Posterior vena cava (tissue), 2 donors: Measurements from ENCODE around the gene ADNP2. TPM values are rescaled to one million over a fixed set of nuclear protein-coding genes. Genes with fewer than 3 reads are reported as not detected.
"Not testable (repeated sequence)": the region's sequence is repeated elsewhere in the genome, so short reads cannot be mapped to it uniquely, and the experiment has no call there.

ENCODE experiments used
- DNase-seq: peaks from one replicate; pipeline ENCODE4 v3.0.0-alpha.2; 2020; ENCODE audit warnings: low spot score
- intact Hi-C, 2 donors: fragments of 100-400 bp; cut with DNase I; formaldehyde crosslinking; loops; one replicate each; pipeline versions ENCODE4 v1.14.1 to v1.14.2; 2022 to 2023
- total RNA-seq, 2 donors: library from RNA; stranded (reverse); fragmentation: NEBNext Ultra II Directional; extraction: Animal tissue kit (Norgen Biotek cat#: 25700); gene quantifications; one replicate each; pipeline ENCODE4 v1.2.1, GENCODE V29; 2021
- donor health status: DM: yes; HTN: yes; CAD: no.
- donor health status: DM: yes; HTN: yes; CAD: no.

ADNP2 gene
- total RNA-seq, 2 donors from 2014 or later: 15.3 to 19.6 TPM

DNA sequence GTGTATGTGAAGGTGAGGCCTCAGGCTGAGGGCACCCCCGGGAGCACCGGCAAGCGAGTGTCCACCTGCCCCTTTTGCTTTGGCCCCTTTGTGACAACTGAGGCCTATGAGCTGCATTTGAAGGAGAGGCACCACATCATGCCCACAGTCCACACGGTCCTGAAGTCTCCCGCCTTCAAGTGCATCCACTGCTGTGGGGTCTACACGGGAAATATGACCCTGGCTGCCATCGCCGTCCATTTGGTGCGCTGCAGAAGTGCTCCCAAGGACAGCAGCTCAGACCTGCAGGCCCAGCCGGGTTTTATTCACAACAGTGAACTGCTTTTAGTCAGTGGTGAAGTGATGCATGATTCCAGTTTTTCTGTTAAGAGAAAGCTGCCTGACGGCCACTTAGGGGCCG lies 28.9 kb downstream of the ADNP2 start:
- intact Hi-C loops: no loop called here
- DNase-seq: peak; percentile 67

DNA sequence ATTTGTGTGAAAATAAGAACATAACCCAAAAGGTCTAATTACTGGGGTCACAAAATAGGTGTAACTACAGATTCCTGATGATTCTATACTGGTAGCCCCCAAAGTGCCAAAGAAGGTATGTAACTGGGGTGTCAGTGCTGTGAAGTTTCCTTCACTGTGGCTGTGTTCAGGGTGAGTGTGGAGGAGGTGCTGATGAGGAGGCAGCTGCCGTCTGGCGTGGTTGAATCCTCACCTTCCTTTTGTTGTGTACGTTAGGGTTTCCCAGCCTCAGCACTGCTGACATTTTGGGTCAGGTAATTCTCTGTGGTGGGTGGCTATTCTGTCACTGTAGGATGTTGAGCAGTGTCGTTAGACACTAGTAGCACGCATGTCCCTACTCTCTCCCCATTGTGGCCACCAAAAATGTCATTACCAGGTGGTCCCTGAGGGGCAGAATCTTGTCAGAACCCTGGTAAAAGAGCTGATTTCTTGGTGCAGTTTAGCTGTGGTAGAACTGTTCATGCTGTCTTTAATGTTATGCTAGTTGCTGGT lies 31.5 kb downstream of the ADNP2 start:
- DNase-seq: no peak

GRCh38 chr18:80143881-80144280 lies 34.8 kb downstream of the ADNP2 start:
- no peak for DNase-seq
- intact Hi-C loops: no loop called here

More for the DNA sequence above, 31.5 kb downstream of the ADNP2 start:
- intact Hi-C loops: no loop called here

DNA sequence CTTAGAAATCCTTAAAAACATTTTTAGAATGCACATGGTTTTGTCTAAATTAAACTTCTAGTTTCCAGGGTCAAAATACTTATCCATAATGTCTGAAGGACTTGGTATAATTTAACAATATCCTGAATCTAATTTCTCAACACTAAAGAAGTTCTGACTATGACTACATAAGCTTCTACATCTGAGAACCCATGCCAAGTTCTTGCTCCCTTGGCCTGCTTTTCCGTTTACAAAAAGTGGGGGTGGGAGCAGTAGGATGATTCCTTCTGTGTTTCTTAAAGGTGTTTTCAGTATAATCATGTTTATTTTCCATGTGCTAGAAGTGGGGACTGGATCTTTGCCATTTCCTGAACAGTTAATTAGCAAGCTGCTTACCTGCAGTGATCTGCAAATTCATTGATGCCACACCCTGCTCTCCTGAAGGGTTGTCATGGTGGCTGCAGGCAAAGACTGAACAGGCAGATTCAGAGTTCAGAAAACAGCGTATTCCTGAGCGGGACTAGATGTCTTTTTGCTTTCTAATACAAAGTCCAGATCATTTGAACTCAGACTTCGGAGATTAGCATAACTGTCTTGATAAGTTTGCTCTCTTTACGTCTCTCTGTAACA lies 36.2 kb downstream of the ADNP2 start:
- intact Hi-C loops: no loop called here

DNA sequence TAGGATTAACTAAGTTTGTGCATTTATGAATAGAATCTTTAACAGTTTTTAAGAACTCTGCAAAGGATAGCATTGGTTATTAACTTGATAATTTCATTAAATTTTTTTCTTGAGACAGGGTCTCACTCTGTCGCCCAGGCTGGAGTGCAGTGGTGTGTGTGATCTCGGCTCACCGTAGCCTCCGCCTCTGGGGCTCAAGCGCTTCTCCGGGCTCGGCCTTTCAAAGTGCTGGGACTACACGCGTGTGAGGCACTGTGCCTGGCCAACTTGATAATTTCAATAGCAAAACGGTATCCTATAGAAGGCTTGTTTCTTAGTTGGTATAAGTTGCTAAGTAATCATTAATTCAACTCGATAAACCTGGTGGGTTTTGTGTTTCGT lies 38.0 kb downstream of the ADNP2 start:
- no peak for DNase-seq
- intact Hi-C loops: no loop called here

More for the DNA sequence above, 36.2 kb downstream of the ADNP2 start:
- no peak for DNase-seq

DNA sequence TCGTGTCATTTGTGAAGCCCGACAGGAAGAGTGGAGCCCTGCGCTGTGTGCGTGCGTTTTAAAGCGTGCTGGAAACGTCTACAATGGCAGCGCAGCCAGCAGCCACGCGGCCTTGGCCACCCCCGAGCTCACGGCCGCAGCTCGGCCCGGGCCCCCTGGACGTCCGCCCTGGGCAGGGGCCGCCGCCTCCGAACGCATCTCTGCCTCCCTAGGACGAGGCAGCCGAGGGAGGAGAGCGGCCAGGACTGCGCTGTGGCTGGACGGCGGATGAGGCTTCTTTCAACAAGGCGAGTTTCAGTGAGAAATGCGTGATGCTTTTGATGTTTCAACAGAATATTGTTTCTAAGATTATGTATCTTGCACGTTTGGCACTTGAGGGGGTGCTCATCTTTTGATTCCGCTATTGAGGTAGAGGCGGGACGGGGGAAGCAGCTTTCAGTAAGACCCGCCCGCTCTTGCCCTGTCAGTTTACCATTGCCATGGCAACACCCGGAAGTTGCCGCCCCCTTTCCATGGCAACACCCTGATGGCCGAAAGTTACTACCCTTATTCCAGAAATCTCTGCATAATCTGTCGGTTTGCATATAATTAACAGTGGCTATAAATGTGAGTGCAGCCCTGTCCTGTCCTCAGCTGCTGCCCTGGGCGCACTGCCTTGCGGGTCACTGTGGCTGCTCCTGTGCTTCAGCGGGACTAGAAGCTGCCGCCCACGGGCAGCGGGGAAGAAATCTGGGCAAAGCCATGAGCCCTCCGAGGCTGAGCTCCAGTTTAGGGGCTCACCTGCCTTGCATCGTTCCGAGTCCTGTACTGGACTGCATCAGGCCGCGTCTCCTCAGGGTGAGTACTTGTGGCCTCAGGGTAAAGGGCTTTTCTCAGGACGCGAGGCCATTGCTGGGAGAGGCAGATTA lies 38.6 kb downstream of the ADNP2 start:
- DNase-seq: peak; percentile 96
- intact Hi-C loops: no loop called here

- no peak for DNase-seq
- intact Hi-C loops: no loop called here
Measured at GRCh38 chr18:80148326-80149199, 39.5 kb downstream of the ADNP2 start.

GRCh38 chr18:80149667-80150066 lies 40.6 kb downstream of the ADNP2 start:
- intact Hi-C loops: no loop called here

GRCh38 chr18:80154293-80154692 lies 45.2 kb downstream of the ADNP2 start:
- no peak for DNase-seq
- intact Hi-C loops: no loop called here

More at GRCh38 chr18:80149667-80150066, 40.6 kb downstream of the ADNP2 start:
- no peak for DNase-seq

DNA sequence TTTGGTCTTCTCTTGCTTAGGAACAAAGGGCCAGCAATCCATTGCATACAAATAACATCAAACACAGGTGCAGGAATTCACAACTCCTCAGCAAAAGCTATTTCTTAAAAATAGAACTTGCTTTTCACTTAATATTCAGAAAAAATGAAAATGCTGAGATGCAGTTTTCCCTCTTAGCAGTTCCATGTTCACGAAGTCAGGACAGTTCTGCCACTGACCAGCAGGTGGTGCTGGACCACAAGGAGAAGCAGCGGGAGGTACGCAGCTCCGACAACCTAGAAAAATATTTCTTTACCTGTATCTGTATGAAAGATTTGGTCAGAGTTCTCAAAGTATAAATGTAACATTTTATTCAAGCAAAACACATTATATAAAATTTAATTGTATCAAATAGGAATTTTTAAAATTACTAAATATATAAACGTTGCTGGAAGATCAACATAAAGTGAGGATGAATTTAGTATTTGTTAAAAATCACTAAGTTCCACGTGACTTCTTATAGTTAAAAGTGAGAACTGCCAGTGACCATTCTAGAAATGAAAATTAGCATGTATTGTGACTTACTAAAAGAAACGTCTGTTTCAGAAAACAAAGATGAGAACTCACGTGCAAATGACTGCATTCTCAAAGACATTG lies 48.8 kb downstream of the ADNP2 start:
- intact Hi-C loops: no loop called here
- DNase-seq: peak; percentile 91

DNA sequence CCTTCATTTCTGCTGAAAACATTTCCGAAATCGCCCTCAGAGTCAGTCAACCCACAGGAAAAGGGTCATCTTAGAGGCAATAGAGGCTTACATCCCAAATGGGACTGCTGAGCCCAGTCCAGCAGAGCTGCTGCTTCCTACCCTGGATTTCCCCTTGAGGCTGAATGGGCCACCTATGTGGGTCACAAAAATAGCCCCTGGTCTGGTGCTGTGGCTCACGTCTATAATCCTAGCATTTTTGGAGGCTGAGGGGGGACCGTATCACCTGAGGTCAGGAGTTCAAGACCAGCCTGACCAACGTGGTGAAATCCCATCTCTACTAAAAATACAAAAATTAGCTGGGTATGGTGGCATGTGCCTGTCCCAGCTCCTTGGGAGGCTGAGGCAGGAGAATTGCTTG lies 49.3 kb downstream of the ADNP2 start:
- intact Hi-C loops: no loop called here
- no peak for DNase-seq

- peak; percentile 79 for DNase-seq
- intact Hi-C loops: no loop called here
Measured at GRCh38 chr18:80159713-80160636, 50.9 kb downstream of the ADNP2 start.

DNA sequence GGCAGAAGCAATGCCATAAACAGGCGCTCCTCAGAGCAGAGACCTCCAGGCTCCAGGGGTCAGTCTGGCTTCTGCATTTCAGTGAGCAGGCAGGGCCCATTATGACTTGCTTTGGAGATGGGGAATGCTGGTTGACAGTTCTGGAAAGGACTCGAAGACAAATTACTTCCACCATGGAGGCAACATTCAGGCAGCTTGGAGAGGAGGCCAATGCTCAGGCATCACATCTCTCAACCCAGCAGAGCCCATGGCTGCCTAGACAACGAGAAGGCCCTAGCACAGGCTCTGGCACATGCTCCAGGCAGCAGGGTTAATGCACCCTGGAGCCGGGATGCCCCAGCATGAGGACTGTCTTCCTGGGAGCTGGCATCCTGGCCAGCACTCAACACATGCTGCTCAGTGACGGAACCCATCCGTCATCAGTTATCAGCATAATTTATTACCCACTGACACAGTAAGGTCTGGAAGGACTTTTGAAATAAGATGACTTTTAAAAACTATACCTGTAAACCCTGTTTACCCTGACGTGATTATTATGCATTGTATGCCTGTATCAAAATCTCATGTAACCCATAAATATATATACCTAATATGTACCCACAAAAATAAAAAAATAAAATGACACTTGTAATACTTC lies 52.8 kb downstream of the ADNP2 start:
- DNase-seq: no peak
- intact Hi-C loops: no loop called here

DNA sequence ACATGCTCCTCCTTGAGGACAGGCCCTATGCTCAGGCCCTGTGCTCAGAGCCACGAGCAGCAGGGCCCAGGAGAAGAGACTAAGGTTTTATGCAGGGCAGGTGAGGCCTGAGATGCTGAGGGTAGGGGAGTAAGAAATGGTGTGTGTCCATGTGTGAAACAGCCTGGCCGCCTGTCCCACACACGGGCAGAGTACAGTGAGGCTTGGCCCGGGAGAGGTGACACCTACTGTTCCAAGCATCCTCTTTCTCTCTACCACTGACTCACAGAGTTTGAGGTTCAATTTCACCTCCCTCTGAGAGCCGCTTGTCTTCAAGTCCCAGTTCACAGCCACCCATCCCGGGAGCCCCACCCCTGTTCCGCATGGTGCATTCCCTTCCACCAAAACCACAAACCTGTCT lies 54.1 kb downstream of the ADNP2 start:
- peak; percentile 62 for DNase-seq
- intact Hi-C loops: no loop called here

- intact Hi-C loops, DNase-seq: not testable (repeated sequence)
Measured at GRCh38 chr18:80164727-80165355, 55.8 kb downstream of the ADNP2 start.

- intact Hi-C loops: no loop called here
- DNase-seq: no peak
Measured at GRCh38 chr18:80166240-80166639, 57.2 kb downstream of the ADNP2 start.

GRCh38 chr18:80166725-80167124 lies 57.7 kb downstream of the ADNP2 start:
- intact Hi-C loops: no loop called here
- DNase-seq: no peak
